Measurements from ENCODE around the gene NVL.

GRCh38 chr1:224368409-224368808 lies 38.4 kb upstream of the NVL start:
- no peak for TF ChIP-seq ISL1 (CRISPR knock-in tag; IDR thresholded peaks at IDR 0.05)
- no peak for TF ChIP-seq ZFP30 (CRISPR knock-in tag; IDR thresholded peaks at IDR 0.05)
- TF ChIP-seq RARB (CRISPR knock-in tag; IDR thresholded peaks at IDR 0.05): no peak
- TF ChIP-seq ZNF70 (CRISPR knock-in tag; IDR thresholded peaks at IDR 0.05): no peak
- no peak for TF ChIP-seq CSRNP3 (CRISPR knock-in tag; IDR thresholded peaks at IDR 0.05)
- TF ChIP-seq ESRRG (CRISPR knock-in tag; IDR thresholded peaks at IDR 0.05): no peak
- no peak for TF ChIP-seq CSDC2 (CRISPR knock-in tag; IDR thresholded peaks at IDR 0.05)
